Fibroblast of lung (primary cell): Measurements from ENCODE around the gene HCN1. TPM values are rescaled to one million over a fixed set of nuclear protein-coding genes. Genes with fewer than 3 reads are reported as not detected.

Experiments
- DNase-seq, 2 donors: peaks; one replicate each; pipeline versions ENCODE4 v3.0.0 to v3.0.0-alpha.2; 2010; ENCODE audit warnings: low read depth in 2 of 2
- H2AFZ ChIP-seq: 2 replicates; pipeline ENCODE4 v1.5.1; 2012; ENCODE audit warnings: low read length, control low read depth, inconsistent platforms
- H3K27ac ChIP-seq: 2 replicates; pipeline ENCODE4 v1.5.1; 2011; ENCODE audit warnings: low read length, control low read depth; ENCODE audit not compliant: insufficient read depth
- H3K27me3 ChIP-seq: 2 replicates; pipeline ENCODE4 v1.5.1; 2011; ENCODE audit warnings: mild to moderate bottlenecking, low read length; ENCODE audit not compliant: control insufficient read depth, insufficient read depth
- H3K36me3 ChIP-seq: 2 replicates; pipeline ENCODE4 v1.5.1; 2011; ENCODE audit warnings: low read length; ENCODE audit not compliant: control insufficient read depth, insufficient read depth
- H3K4me1 ChIP-seq: 2 replicates; pipeline ENCODE4 v1.5.1; 2011; ENCODE audit warnings: low read length; ENCODE audit not compliant: control insufficient read depth, insufficient read depth; ENCODE audit errors: extremely low read depth
- H3K4me2 ChIP-seq: 2 replicates; pipeline ENCODE4 v1.5.1; 2011; ENCODE audit warnings: low read length, control low read depth; ENCODE audit not compliant: insufficient read depth; ENCODE audit errors: extremely low read depth
- H3K4me3 ChIP-seq, 4 experiments: fragments of 200-600 bp in 1 of 4; sonication (generic) in 1 of 4; replicated peaks in 1 of 4; 2 replicates each; pipeline ENCODE4 v1.5.1; 2011 to 2016; ENCODE audit warnings: low read length in 4 of 4, low read depth in 3 of 4, mild to moderate bottlenecking in 3 of 4, control low read depth in 2 of 4, inconsistent platforms in 1 of 4, mixed read lengths in 1 of 4; ENCODE audit not compliant: insufficient read depth in 1 of 4; ENCODE audit errors: control extremely low read depth in 1 of 4
- H3K79me2 ChIP-seq: 2 replicates; pipeline ENCODE4 v1.5.1; 2012; ENCODE audit warnings: mild to moderate bottlenecking, low read length, inconsistent platforms; ENCODE audit not compliant: control insufficient read depth, insufficient read depth
- H3K9ac ChIP-seq: 2 replicates; pipeline ENCODE4 v1.5.1; 2011; ENCODE audit warnings: mild to moderate bottlenecking, low read length, control low read depth; ENCODE audit not compliant: insufficient read depth
- H3K9me3 ChIP-seq: 2 replicates; pipeline ENCODE4 v1.5.1; 2012; ENCODE audit warnings: low read depth, low read length; ENCODE audit not compliant: control insufficient read depth, insufficient read depth
- H4K20me1 ChIP-seq: 2 replicates; pipeline ENCODE4 v1.5.1; 2011; ENCODE audit warnings: low read length; ENCODE audit not compliant: control insufficient read depth, insufficient read depth; ENCODE audit errors: extremely low read depth
- EZH2 ChIP-seq: IDR thresholded peaks from 2 replicates; pipeline ENCODE4 v1.5.1; 2012; ENCODE audit warnings: low read length, control low read depth, mild to moderate bottlenecking; ENCODE audit errors: missing control alignments
- polyA plus RNA-seq, 2 donors: library from polyadenylated mRNA; depleted of rRNA in 1 of 2; stranded (reverse) in 1 of 2; unstranded in 1 of 2; fragments of >200 nt; gene quantifications; 2 replicates each; pipeline ENCODE4 v1.2.1, GENCODE V29; 2011 to 2012; ENCODE audit warnings: missing spikeins in 1 of 2
- total RNA-seq: library from RNA; depleted of rRNA; stranded (reverse); fragments of >200 nt; gene quantifications from 2 replicates; pipeline ENCODE4 v1.2.1, GENCODE V29; 2014
- TF ChIP-seq, protein P1 (sequence below), 2 donors: IDR thresholded peaks in 1 of 2; conservative IDR thresholded peaks in 1 of 2; 1 replicate in 1 of 2; 2 replicates in 1 of 2; pipeline ENCODE4 v1.5.1; 2011 to 2012; ENCODE audit warnings: low read length in 2 of 2, control low read depth in 1 of 2, inconsistent platforms in 1 of 2, low read depth in 1 of 2, mild to moderate bottlenecking in 1 of 2

HCN1 gene
- total and polyA plus RNA-seq, 2 donors (not counting 1 experiment from before 2014, with no cell fraction given), result not detected

DNA sequence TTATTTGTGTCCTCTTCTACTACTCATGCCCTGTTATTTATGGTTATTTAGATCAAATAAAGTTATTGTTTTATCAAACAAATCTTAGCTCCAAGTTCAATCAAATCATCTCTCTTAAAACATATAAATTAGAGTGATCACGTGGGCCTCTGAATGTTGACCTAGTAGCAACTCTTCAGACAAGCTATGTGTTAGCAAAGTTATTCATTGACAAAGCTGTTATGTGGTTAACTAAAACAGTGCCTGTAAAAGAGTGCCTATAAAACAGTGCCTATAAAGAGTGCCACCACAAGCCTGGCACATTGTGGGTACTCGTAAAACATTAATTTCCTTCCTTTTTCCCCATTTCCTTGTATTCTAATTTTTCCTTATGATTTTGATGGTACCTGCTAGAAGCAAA is 421.9 kb downstream of the HCN1 start:
- Histone ChIP-seq H3K27me3 (no peaks in the 10 kb centered on the region), H3K9me3 (no peaks in the 10 kb centered on the region), H3K36me3 (no peaks in the 10 kb centered on the region), H3K9ac (no peak overlapping the region), H3K27ac (no peak overlapping the region), H3K4me1 (no peaks in the 10 kb centered on the region), H4K20me1 (no peaks in the 10 kb centered on the region), H3K4me2 (no peak overlapping the region), H2AFZ (no peak overlapping the region), H3K4me3 (no peak overlapping the region), H3K79me2 (no peaks in the 10 kb centered on the region)
- DNase-seq, result no peak
- TF ChIP-seq EZH2, result no peak
- TF ChIP-seq, protein P1, sequence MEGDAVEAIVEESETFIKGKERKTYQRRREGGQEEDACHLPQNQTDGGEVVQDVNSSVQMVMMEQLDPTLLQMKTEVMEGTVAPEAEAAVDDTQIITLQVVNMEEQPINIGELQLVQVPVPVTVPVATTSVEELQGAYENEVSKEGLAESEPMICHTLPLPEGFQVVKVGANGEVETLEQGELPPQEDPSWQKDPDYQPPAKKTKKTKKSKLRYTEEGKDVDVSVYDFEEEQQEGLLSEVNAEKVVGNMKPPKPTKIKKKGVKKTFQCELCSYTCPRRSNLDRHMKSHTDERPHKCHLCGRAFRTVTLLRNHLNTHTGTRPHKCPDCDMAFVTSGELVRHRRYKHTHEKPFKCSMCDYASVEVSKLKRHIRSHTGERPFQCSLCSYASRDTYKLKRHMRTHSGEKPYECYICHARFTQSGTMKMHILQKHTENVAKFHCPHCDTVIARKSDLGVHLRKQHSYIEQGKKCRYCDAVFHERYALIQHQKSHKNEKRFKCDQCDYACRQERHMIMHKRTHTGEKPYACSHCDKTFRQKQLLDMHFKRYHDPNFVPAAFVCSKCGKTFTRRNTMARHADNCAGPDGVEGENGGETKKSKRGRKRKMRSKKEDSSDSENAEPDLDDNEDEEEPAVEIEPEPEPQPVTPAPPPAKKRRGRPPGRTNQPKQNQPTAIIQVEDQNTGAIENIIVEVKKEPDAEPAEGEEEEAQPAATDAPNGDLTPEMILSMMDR (conservative IDR thresholded peaks at IDR 0.05 in 1 of 2, IDR thresholded peaks at IDR 0.05 in 1 of 2; ENCODE audit: low read depth in 1 of 2, low read length in 2 of 2), result no peak

DNA sequence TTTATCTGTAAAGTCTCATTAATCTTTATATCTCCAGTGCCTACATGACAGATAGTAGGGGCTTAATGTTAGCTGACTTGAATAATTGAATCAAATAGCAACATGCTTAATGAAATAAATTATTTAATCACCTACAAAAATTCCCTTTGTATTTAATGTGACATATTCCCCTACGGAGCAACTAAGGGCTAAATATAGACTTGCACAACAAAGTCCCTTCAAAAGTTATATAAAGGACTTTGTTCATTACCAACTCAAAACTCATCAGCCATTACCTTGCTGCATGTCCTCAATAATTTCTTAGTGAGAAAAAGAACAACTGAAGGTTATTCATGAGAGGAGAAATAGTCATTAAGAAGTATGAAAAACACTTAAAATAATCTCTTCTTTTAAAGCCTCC is 424.6 kb downstream of the HCN1 start:
- H2AFZ ChIP-seq, result no peak overlapping the region
- no peaks in the 10 kb centered on the region for H3K4me1 ChIP-seq
- no peaks in the 10 kb centered on the region for H3K27me3 ChIP-seq
- no peaks in the 10 kb centered on the region for H3K36me3 ChIP-seq
- no peak overlapping the region for H3K9ac ChIP-seq
- no peak overlapping the region for H3K4me3 ChIP-seq
- H3K27ac ChIP-seq, result no peak overlapping the region
- no peak for DNase-seq
- H3K79me2 ChIP-seq, result no peaks in the 10 kb centered on the region
- H4K20me1 ChIP-seq, result no peaks in the 10 kb centered on the region
- H3K9me3 ChIP-seq, result no peaks in the 10 kb centered on the region
- no peak overlapping the region for H3K4me2 ChIP-seq
- TF ChIP-seq EZH2, result no peak
- TF ChIP-seq, protein P1 (conservative IDR thresholded peaks at IDR 0.05 in 1 of 2, IDR thresholded peaks at IDR 0.05 in 1 of 2; ENCODE audit: low read depth in 1 of 2, low read length in 2 of 2), result no peak

DNA sequence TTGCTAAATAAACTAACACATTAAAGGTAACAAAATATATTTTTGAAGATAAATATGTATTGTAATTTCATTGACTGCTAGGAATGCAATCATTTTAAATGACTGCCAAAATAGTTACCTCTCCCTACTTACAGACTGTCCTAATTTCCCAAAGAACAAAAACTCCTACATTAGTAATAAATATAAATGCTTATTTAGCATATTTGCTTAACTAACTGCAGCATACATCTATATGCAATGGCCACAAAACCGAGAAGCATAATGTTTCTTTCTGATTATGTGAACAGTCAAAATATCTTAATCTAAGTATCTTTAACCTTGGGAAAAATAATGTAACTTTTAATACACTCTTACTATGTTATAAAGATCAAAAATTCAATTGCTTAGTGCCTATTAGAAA is 431.7 kb downstream of the HCN1 start:
- no peaks in the 10 kb centered on the region for H4K20me1 ChIP-seq
- H2AFZ ChIP-seq, result no peak overlapping the region
- no peaks in the 10 kb centered on the region for H3K36me3 ChIP-seq
- H3K4me2 ChIP-seq, result no peak overlapping the region
- no peak overlapping the region for H3K4me3 ChIP-seq
- no peak for TF ChIP-seq EZH2
- TF ChIP-seq, protein P1 (conservative IDR thresholded peaks at IDR 0.05 in 1 of 2, IDR thresholded peaks at IDR 0.05 in 1 of 2; ENCODE audit: low read depth in 1 of 2, low read length in 2 of 2), result no peak
- H3K4me1 ChIP-seq, result no peaks in the 10 kb centered on the region
- no peak overlapping the region for H3K27ac ChIP-seq
- H3K9me3 ChIP-seq, result no peaks in the 10 kb centered on the region
- no peaks in the 10 kb centered on the region for H3K79me2 ChIP-seq
- no peaks in the 10 kb centered on the region for H3K27me3 ChIP-seq
- DNase-seq, result no peak
- H3K9ac ChIP-seq, result no peak overlapping the region
